Lower lobe of right lung (tissue), 2 donors: Measurements from ENCODE around the gene CSKMT. TPM values are rescaled to one million over a fixed set of nuclear protein-coding genes. Genes with fewer than 3 reads are reported as not detected.
A peak's percentile ranks its signal among the peaks of the same experiment; 100 is the strongest.

Experiments used
- ATAC-seq, 2 donors: fragments of 200-7000 bp; cut with Tn5 transposase; one replicate each; pipeline ENCODE4 v1.9.1; 2020 to 2022; ENCODE audit warnings: mild to moderate bottlenecking in 2 of 2, moderate library complexity in 2 of 2
- DNase-seq: peaks from one replicate; pipeline ENCODE4 v3.0.0-alpha.2; 2020
- H3K27ac ChIP-seq: fragments of 200-600 bp; one replicate; pipeline ENCODE4 v1.8.0; 2022
- H3K27me3 ChIP-seq: fragments of 200-600 bp; one replicate; pipeline ENCODE4 v1.8.0; 2022; ENCODE audit warnings: low read depth
- H3K36me3 ChIP-seq: fragments of 200-600 bp; one replicate; pipeline ENCODE4 v1.8.0; 2022; ENCODE audit warnings: mild to moderate bottlenecking
- H3K4me1 ChIP-seq: fragments of 200-600 bp; one replicate; pipeline ENCODE4 v1.8.0; 2022
- H3K4me3 ChIP-seq: fragments of 200-600 bp; one replicate; pipeline ENCODE4 v1.8.0; 2022; ENCODE audit warnings: mild to moderate bottlenecking
- H3K9me3 ChIP-seq: fragments of 200-600 bp; one replicate; pipeline ENCODE4 v1.8.0; 2022
- intact Hi-C: fragments of 100-400 bp; cut with DNase I; formaldehyde crosslinking; loops from one replicate; pipeline ENCODE4 v1.11.0; 2022
- total RNA-seq: library from RNA; stranded (reverse); fragmentation: NEBNext Ultra II Directional; extraction: Animal tissue kit (Norgen Biotek cat#: 25700); gene quantifications from one replicate; pipeline ENCODE4 v1.2.1, GENCODE V29; 2021
- TF ChIP-seq, protein P1 (sequence below): fragments of 200-600 bp; IDR thresholded peaks from one replicate; pipeline ENCODE4 v1.8.0; 2022; ENCODE audit warnings: antibody characterized with exemption, mild to moderate bottlenecking
- donor health status: DM: no; HTN: yes; CAD: no; lungs with severe emphysema.

Gene CSKMT
- total RNA-seq, 1 donor from 2014 or later: 12.1 TPM

DNA sequence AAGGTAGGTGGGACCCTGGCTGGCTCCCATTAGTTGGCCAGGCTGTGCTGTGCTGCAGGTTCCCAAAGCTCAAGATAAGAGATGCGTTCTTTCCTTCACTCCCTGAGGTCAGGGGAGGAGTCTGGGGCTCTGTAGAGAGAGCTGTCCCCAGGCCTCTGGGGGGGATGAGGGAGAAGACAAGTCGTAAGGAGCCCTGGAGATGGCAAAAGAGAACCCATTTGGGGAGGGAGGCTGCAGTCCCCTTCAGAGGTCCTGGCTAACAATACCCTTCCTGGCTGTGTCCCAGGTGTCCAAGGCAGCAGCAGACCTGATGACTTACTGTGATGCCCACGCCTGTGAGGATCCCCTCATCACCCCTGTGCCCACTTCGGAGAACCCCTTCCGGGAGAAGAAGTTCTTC lies 43.3 kb downstream of the CSKMT start:
- DNase-seq: no peak
- Histone ChIP-seq H3K4me1 (peaks cover 45% of the 10 kb centered on the region), H3K27me3 (no peaks in the 10 kb centered on the region), H3K9me3 (no peaks in the 10 kb centered on the region), H3K27ac (peak overlapping the region; percentile 95), H3K4me3 (peak overlapping the region; percentile 61), H3K36me3 (peaks cover 31% of the 10 kb centered on the region)
- TF ChIP-seq, protein P1, sequence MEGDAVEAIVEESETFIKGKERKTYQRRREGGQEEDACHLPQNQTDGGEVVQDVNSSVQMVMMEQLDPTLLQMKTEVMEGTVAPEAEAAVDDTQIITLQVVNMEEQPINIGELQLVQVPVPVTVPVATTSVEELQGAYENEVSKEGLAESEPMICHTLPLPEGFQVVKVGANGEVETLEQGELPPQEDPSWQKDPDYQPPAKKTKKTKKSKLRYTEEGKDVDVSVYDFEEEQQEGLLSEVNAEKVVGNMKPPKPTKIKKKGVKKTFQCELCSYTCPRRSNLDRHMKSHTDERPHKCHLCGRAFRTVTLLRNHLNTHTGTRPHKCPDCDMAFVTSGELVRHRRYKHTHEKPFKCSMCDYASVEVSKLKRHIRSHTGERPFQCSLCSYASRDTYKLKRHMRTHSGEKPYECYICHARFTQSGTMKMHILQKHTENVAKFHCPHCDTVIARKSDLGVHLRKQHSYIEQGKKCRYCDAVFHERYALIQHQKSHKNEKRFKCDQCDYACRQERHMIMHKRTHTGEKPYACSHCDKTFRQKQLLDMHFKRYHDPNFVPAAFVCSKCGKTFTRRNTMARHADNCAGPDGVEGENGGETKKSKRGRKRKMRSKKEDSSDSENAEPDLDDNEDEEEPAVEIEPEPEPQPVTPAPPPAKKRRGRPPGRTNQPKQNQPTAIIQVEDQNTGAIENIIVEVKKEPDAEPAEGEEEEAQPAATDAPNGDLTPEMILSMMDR: no peak
- no peak for ATAC-seq
- intact Hi-C loops: no loop called here

DNA sequence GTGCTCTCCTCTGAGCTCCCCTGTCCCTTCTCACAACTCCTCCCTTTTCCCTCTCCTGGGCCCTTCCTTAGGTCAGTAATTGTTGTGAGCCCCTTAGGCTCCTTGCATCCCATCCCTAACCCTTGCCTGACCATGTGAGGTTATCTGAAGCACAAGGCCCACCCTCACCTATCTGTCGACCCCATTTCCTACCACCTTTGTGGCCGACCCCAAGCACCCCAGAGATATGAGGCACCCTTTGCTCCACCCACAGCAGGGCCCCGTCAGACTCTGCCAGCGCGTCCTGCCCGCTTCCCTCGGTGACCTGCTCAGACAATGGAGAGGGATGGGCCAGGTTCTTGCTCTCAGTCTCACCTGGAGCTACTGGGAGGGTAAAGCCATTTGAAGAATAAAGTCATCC lies 43.7 kb downstream of the CSKMT start:
- Histone ChIP-seq H3K4me1 (peaks cover 46% of the 10 kb centered on the region), H3K27me3 (no peaks in the 10 kb centered on the region), H3K27ac (peak overlapping the region; percentile 95), H3K4me3 (peak overlapping the region; percentile 61), H3K9me3 (no peaks in the 10 kb centered on the region), H3K36me3 (peaks cover 35% of the 10 kb centered on the region)
- intact Hi-C loops: no loop called here
- TF ChIP-seq, protein P1: no peak
- no peak for DNase-seq
- ATAC-seq: peak; percentile 1 to 7

- peak overlapping the region; percentile 61 for H3K4me3 ChIP-seq
- peak; percentile 99 for DNase-seq
- H3K36me3 ChIP-seq: peaks cover 41% of the 10 kb centered on the region
- H3K9me3 ChIP-seq: no peaks in the 10 kb centered on the region
- H3K4me1 ChIP-seq: peaks cover 46% of the 10 kb centered on the region
- TF ChIP-seq, protein P1: no peak
- intact Hi-C loops: no loop called here
- no peaks in the 10 kb centered on the region for H3K27me3 ChIP-seq
- peak; percentile 90 to 92 for ATAC-seq
- peak overlapping the region; percentile 95 for H3K27ac ChIP-seq
Measured at GRCh38 chr11:62709247-62710000, 44.3 kb downstream of the CSKMT start.

DNA sequence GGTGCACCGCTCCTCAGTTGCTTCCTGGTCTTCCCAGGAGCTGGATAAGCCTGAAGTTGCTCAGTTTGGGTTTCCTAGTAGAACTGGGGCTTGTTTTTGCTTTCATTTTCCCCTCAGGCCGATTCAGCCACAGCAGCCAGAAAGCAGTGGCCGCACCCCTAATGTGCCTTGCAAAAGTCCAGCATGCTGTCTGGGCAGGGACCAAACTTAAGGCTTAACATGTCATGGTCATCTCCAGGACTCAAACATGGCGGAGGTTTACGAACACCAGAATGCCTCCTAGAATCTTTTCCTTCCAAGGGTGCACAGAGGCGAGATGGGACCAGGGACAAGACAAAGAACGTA lies 44.9 kb downstream of the CSKMT start:
- peaks cover 47% of the 10 kb centered on the region for H3K36me3 ChIP-seq
- H3K4me1 ChIP-seq: peaks cover 44% of the 10 kb centered on the region
- H3K9me3 ChIP-seq: no peaks in the 10 kb centered on the region
- H3K4me3 ChIP-seq: peak overlapping the region; percentile 61
- no peak for ATAC-seq
- TF ChIP-seq, protein P1: no peak
- peak overlapping the region; percentile 95 for H3K27ac ChIP-seq
- intact Hi-C loops: no loop called here
- H3K27me3 ChIP-seq: no peaks in the 10 kb centered on the region
- no peak for DNase-seq

- no peak for ATAC-seq
Measured at GRCh38 chr11:62712276-62712812, 47.2 kb downstream of the CSKMT start.

More at GRCh38 chr11:62712276-62712812, 47.2 kb downstream of the CSKMT start:
- TF ChIP-seq, protein P1: no peak
- Histone ChIP-seq H3K4me1 (peaks cover 28% of the 10 kb centered on the region), H3K27ac (no peak overlapping the region), H3K36me3 (peaks cover 70% of the 10 kb centered on the region), H3K4me3 (no peak overlapping the region), H3K27me3 (no peaks in the 10 kb centered on the region), H3K9me3 (no peaks in the 10 kb centered on the region)
- DNase-seq: no peak
- intact Hi-C loops: no loop called here
